NCI-H2227 (cell line): ENCODE data around the gene FCER1G.
"Not testable (repeated sequence)": the region's sequence is repeated elsewhere in the genome, so short reads cannot be mapped to it uniquely, and the experiment has no call there.

ENCODE experiments used
- DNase-seq: peaks from one replicate; lab custom pipeline; 2025; ENCODE audit not compliant: unreplicated experiment; lab: John Stamatoyannopoulos, UW

FCER1G gene

GRCh38 chr1:161227196-161227871, 12.2 kb downstream of the FCER1G start:
- DNase-seq = peak; percentile 77

- DNase-seq = no peak
Observed at GRCh38 chr1:161228032-161228431, 12.9 kb downstream of the FCER1G start.

- DNase-seq = no peak
Observed at GRCh38 chr1:161229896-161230295, 14.8 kb downstream of the FCER1G start.

- no peak for DNase-seq
Observed at GRCh38 chr1:161230762-161231161, 15.7 kb downstream of the FCER1G start.

- no peak for DNase-seq
Observed at GRCh38 chr1:161233102-161233501, 18.0 kb downstream of the FCER1G start.

GRCh38 chr1:161235957-161236775, 21.1 kb downstream of the FCER1G start:
- DNase-seq = no peak

- DNase-seq = no peak
Observed at GRCh38 chr1:161238039-161238473, 23.0 kb downstream of the FCER1G start, which contains the start of gene NR1I3. Gene NR1I3 (minus strand): TSS chr1:161238203. CDS start chr1:161236565, 1,638 bp downstream.

GRCh38 chr1:161241682-161242081, 26.6 kb downstream of the FCER1G start:
- no peak for DNase-seq

GRCh38 chr1:161242313-161242712, 27.2 kb downstream of the FCER1G start:
- no peak for DNase-seq

GRCh38 chr1:161244888-161245287, 29.8 kb downstream of the FCER1G start:
- no peak for DNase-seq

- DNase-seq = not testable (repeated sequence)
Observed at GRCh38 chr1:161250100-161250499, 35.0 kb downstream of the FCER1G start.

- DNase-seq = no peak
Observed at GRCh38 chr1:161250829-161251228, 35.7 kb downstream of the FCER1G start.

- DNase-seq = no peak
Observed at GRCh38 chr1:161251579-161251978, 36.5 kb downstream of the FCER1G start.

GRCh38 chr1:161255302-161255701, 40.2 kb downstream of the FCER1G start:
- DNase-seq = not testable (repeated sequence)

- DNase-seq = not testable (repeated sequence)
Observed at GRCh38 chr1:161255955-161256520, 40.9 kb downstream of the FCER1G start.

- DNase-seq = not testable (repeated sequence)
Observed at GRCh38 chr1:161257109-161257508, 42.0 kb downstream of the FCER1G start.

GRCh38 chr1:161258439-161259344, 43.6 kb downstream of the FCER1G start, which contains the start of gene PCP4L1:
Gene PCP4L1 (plus strand): TSS chr1:161258745. CDS start chr1:161258975, 230 bp downstream.
- DNase-seq = peak; percentile 92

GRCh38 chr1:161259345-161259702, 44.2 kb downstream of the FCER1G start:
- DNase-seq = no peak

- no peak for DNase-seq
Observed at GRCh38 chr1:161259765-161260164, 44.7 kb downstream of the FCER1G start.

GRCh38 chr1:161260376-161261260, 45.5 kb downstream of the FCER1G start:
- DNase-seq = no peak
